Keratinocyte (primary cell): ENCODE measurements around the gene WAC.

Source experiments
- EZH2 ChIP-seq: IDR thresholded peaks from one replicate; pipeline ENCODE4 v1.6.1; 2012; ENCODE audit warnings: inconsistent platforms, mild to moderate bottlenecking, low read length, moderate library complexity
- TF ChIP-seq, protein P1 (sequence below), 3 experiments: IDR thresholded peaks in 1 of 3; conservative IDR thresholded peaks in 1 of 3; optimal IDR thresholded peaks in 1 of 3; 2 replicates in 2 of 3; 3 replicates in 1 of 3; pipeline versions ENCODE3 to v1.5.1; 2011; ENCODE audit warnings: low read length in 3 of 3, mild to moderate bottlenecking in 3 of 3, moderate library complexity in 2 of 3, control low read depth in 1 of 3, inconsistent platforms in 1 of 3; ENCODE audit not compliant: insufficient read depth in 2 of 3; ENCODE audit errors: extremely low read depth in 1 of 3

GRCh38 chr10:28587270-28587969, 54.5 kb downstream of the WAC start:
- TF ChIP-seq, protein P1, sequence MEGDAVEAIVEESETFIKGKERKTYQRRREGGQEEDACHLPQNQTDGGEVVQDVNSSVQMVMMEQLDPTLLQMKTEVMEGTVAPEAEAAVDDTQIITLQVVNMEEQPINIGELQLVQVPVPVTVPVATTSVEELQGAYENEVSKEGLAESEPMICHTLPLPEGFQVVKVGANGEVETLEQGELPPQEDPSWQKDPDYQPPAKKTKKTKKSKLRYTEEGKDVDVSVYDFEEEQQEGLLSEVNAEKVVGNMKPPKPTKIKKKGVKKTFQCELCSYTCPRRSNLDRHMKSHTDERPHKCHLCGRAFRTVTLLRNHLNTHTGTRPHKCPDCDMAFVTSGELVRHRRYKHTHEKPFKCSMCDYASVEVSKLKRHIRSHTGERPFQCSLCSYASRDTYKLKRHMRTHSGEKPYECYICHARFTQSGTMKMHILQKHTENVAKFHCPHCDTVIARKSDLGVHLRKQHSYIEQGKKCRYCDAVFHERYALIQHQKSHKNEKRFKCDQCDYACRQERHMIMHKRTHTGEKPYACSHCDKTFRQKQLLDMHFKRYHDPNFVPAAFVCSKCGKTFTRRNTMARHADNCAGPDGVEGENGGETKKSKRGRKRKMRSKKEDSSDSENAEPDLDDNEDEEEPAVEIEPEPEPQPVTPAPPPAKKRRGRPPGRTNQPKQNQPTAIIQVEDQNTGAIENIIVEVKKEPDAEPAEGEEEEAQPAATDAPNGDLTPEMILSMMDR (optimal IDR thresholded peaks at IDR 0.05 in 1 of 3, IDR thresholded peaks at IDR 0.05 in 1 of 3, conservative IDR thresholded peaks at IDR 0.05 in 1 of 3; ENCODE audit: extremely low read depth in 1 of 3, insufficient read depth in 2 of 3, low read length in 3 of 3), result no peak
- no peak for TF ChIP-seq EZH2
